Heart left ventricle (tissue), 13 donors: ENCODE data around the gene CDH23.

Source experiments
- POLR2A ChIP-seq, 2 donors: fragments of 450-650 bp; IDR thresholded peaks; one replicate each; pipeline ENCODE4 v1.6.1; 2017; ENCODE audit warnings: antibody characterized with exemption in 2 of 2, mild to moderate bottlenecking in 2 of 2, moderate library complexity in 2 of 2
- TF ChIP-seq, protein P1 (sequence below), 12 donors: fragments of 200-600 bp; sonication (generic) in 4 of 12; IDR thresholded peaks; one replicate each; pipeline versions ENCODE4 v1.5.0 to v1.8.0; 2018 to 2022; ENCODE audit warnings: antibody characterized with exemption in 12 of 12, mild to moderate bottlenecking in 5 of 12
- donor health status: ischemic (EF 13 %, LVEDD 7.1; RV severe dilation, severe dysfunction).
- donor health status: DM: no; HTN: yes; CAD: no.
- donor health status: DM: no; HTN: no; CAD: no.
- donor health status: ischemic (EF 25% LVEDD 6.9; RV normal size, moderate dysfunction).
- donor health status: ischemic (EF 25% LVEDD 5.7; RV mildly dilated, moderate dysfunction).
- donor health status: ischemic (EF 35%, LVEDD 5.7; RV mildly dilated, moderate dysfunction).
- donor health status: nonischemic (EF 11% LVEDD 7.7; RV severe dilation, severe dysfunction).
- donor health status: DM: yes; HTN: yes; CAD: no.
- donor health status: PGD.
- donor health status: ischemic (EF 29% LVEDD 5.4; RV normal size, mild dysfunction).
- donor health status: nonischemic (EF 23%, LVEDD 6.1; RV moderate dilation, normal function).

DNA sequence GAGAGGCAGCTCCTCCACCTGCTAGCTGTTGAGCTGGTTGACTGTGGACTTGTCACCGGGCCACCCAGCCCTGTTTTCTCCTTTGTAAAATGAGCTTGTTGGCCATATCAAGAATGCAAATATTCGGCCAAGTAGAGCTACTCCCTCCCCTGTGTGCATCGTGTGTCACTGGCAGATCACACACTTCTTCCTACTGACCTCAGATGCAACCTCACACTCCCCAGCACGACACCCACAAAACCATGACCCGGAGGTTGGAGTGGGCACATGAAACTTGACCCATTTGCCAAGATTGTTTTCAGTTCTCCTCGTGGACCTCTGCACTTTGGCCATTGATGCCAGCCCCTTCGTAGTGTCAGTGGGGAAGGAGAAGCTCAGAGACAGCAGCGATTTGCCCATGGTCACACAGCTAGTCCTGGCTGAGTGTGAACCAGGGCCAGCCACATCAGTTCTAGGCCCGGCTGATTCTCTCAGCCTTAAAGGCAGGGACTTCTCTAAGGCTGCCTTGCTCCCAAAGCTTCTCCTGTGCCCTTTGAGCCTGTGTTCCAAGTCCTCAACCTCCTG is 101.1 kb downstream of the CDH23 start:
- TF ChIP-seq, protein P1, sequence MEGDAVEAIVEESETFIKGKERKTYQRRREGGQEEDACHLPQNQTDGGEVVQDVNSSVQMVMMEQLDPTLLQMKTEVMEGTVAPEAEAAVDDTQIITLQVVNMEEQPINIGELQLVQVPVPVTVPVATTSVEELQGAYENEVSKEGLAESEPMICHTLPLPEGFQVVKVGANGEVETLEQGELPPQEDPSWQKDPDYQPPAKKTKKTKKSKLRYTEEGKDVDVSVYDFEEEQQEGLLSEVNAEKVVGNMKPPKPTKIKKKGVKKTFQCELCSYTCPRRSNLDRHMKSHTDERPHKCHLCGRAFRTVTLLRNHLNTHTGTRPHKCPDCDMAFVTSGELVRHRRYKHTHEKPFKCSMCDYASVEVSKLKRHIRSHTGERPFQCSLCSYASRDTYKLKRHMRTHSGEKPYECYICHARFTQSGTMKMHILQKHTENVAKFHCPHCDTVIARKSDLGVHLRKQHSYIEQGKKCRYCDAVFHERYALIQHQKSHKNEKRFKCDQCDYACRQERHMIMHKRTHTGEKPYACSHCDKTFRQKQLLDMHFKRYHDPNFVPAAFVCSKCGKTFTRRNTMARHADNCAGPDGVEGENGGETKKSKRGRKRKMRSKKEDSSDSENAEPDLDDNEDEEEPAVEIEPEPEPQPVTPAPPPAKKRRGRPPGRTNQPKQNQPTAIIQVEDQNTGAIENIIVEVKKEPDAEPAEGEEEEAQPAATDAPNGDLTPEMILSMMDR (IDR thresholded peaks at IDR 0.05): no peak
- no peak for TF ChIP-seq POLR2A (IDR thresholded peaks at IDR 0.05)
